Measurements from ENCODE around the gene COL16A1. TPM values are rescaled to one million over a fixed set of nuclear protein-coding genes. Genes with fewer than 3 reads are reported as not detected.

The COL16A1 gene
- total RNA-seq, 1 donor from 2014 or later = 0.22 TPM

DNA sequence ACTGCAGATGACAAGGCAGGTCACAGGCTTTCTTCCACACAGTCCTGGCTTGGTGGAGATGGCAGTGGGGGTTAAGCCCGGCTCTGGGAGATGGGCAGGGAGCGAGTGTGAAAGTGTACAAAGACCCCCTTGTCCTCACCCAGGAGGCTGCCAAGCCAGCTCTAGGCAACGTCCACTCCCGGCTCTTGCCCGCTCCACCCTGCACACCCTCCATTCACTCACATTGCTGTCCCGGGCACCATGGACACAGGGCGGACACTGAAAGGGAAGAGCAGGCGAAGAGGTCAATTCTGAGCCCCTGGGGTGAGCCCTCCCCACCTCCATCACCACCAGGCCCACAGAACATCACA lies 8.9 kb downstream of the COL16A1 start:
- Mint-ChIP-seq H3K9me3 (no peaks in the 10 kb centered on the region), H3K4me3 (no peak overlapping the region), H3K36me3 (no peaks in the 10 kb centered on the region), H3K27me3 (ENCODE audit: insufficient read depth, low read depth) (peaks cover 13% of the 10 kb centered on the region), H3K4me1 (peaks cover 29% of the 10 kb centered on the region), H3K27ac (peak overlapping the region; percentile 33)
- H3K36me3 ChIP-seq = no peaks in the 10 kb centered on the region
- DNase-seq (ENCODE audit: low spot score) = no peak
- no peaks in the 10 kb centered on the region for H3K27me3 ChIP-seq
- no peaks in the 10 kb centered on the region for H3K79me2 ChIP-seq (ENCODE audit: low read depth)
- no peak overlapping the region for H2AFZ ChIP-seq (replicated peaks)
- TF ChIP-seq, protein P1, sequence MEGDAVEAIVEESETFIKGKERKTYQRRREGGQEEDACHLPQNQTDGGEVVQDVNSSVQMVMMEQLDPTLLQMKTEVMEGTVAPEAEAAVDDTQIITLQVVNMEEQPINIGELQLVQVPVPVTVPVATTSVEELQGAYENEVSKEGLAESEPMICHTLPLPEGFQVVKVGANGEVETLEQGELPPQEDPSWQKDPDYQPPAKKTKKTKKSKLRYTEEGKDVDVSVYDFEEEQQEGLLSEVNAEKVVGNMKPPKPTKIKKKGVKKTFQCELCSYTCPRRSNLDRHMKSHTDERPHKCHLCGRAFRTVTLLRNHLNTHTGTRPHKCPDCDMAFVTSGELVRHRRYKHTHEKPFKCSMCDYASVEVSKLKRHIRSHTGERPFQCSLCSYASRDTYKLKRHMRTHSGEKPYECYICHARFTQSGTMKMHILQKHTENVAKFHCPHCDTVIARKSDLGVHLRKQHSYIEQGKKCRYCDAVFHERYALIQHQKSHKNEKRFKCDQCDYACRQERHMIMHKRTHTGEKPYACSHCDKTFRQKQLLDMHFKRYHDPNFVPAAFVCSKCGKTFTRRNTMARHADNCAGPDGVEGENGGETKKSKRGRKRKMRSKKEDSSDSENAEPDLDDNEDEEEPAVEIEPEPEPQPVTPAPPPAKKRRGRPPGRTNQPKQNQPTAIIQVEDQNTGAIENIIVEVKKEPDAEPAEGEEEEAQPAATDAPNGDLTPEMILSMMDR (IDR thresholded peaks at IDR 0.05) = no peak
- no peak for TF ChIP-seq EZH2 (IDR thresholded peaks at IDR 0.05)
- TF ChIP-seq EZH2phosphoT487 (IDR thresholded peaks at IDR 0.05) = no peak
- H3K4me2 ChIP-seq = no peak overlapping the region
- no peak overlapping the region for H3K27ac ChIP-seq
- no peaks in the 10 kb centered on the region for H4K20me1 ChIP-seq (ENCODE audit: low read depth)
- H3K4me1 ChIP-seq = no peaks in the 10 kb centered on the region
- no peak overlapping the region for H3K9ac ChIP-seq
- H3F3A ChIP-seq (ENCODE audit: low read depth) = no peaks in the 10 kb centered on the region
- H3K9me3 ChIP-seq (ENCODE audit: low read depth) = no peaks in the 10 kb centered on the region
- H3K4me3 ChIP-seq = no peak overlapping the region

DNA sequence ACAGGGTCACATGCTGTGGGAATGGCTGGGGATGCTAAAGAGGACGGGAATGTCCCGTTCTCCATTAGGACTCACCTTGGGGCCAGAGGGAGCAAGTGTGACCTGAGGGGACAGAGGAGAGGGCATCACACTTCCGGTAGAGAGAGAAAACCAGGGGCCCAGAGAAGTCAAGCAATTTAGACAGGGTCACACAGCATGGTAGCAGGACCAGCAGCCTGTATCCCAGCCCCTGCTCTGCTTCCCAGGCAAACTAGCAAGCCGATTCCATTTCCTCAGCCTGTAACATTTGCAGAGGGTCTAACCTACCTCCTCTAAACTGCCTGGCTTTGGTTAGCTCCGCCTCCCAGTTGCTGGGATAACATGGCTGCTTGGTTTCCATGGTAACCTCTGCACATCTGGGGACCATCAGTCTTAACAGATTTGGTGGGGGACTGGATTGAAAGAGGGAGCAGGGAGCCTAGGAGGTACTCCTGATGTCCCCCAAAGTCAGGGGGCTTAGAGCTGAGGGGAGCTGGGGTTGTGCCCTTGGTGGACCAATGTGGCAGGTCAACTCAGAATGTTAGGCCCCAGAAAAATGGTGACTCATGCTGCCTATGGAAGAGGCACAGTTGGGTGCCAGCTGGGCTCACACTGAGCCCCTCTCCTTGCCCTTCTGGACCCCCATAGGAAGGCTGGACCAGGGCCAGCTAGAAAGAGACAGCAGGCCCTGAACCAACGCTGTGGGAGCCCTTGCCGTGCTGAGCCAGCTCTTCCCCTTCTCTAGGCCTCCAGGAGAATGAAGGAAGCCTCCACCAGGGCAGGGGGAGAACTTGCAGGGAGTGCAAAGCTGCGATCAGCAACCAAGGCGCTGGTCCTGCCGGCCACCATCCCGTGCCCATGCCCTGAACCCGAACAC lies 9.5 kb downstream of the COL16A1 start:
- H3K9me3 ChIP-seq (ENCODE audit: low read depth) = no peaks in the 10 kb centered on the region
- H3K4me3 Mint-ChIP-seq = no peak overlapping the region
- no peaks in the 10 kb centered on the region for H3K79me2 ChIP-seq (ENCODE audit: low read depth)
- no peak overlapping the region for H3K4me2 ChIP-seq
- H3K36me3 Mint-ChIP-seq = no peaks in the 10 kb centered on the region
- peak overlapping the region; percentile 33 for H3K27ac Mint-ChIP-seq
- no peak overlapping the region for H3K4me3 ChIP-seq
- peaks cover 5% of the 10 kb centered on the region for H3K4me1 ChIP-seq
- peaks cover 11% of the 10 kb centered on the region for H3K27me3 Mint-ChIP-seq (ENCODE audit: insufficient read depth, low read depth)
- no peak overlapping the region for H3K27ac ChIP-seq
- H3K9me3 Mint-ChIP-seq = no peaks in the 10 kb centered on the region
- H3K9ac ChIP-seq = no peak overlapping the region
- no peaks in the 10 kb centered on the region for H3K36me3 ChIP-seq
- peaks cover 33% of the 10 kb centered on the region for H3K4me1 Mint-ChIP-seq
- H2AFZ ChIP-seq (replicated peaks) = peak overlapping the region; percentile 76
- H3F3A ChIP-seq (ENCODE audit: low read depth) = no peaks in the 10 kb centered on the region
- peak; percentile 72 for DNase-seq (ENCODE audit: low spot score)
- TF ChIP-seq EZH2phosphoT487 (IDR thresholded peaks at IDR 0.05) (no peak), EZH2 (IDR thresholded peaks at IDR 0.05) (no peak)
- TF ChIP-seq, protein P1 (IDR thresholded peaks at IDR 0.05) = no peak
- H3K27me3 ChIP-seq = no peaks in the 10 kb centered on the region
- no peaks in the 10 kb centered on the region for H4K20me1 ChIP-seq (ENCODE audit: low read depth)

DNA sequence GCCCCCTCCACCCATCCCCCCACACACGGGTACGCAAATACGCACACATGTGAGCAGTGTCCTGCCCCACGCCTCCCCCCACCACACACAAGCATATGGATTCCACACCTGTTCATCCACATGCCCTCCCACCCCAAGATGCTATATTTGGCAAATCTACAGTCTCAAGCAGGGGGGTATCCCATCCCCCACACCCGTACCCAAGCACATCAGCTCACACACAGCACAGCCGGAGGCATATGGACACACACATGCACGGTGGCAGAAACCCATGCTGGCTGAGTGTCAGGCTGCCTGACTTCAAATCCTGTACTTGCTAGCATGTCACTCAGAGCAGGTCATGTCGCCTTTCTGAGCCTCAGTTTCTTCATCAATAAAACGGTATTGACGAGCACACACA lies 10.6 kb downstream of the COL16A1 start:
- Histone ChIP-seq H4K20me1 (ENCODE audit: low read depth) (no peaks in the 10 kb centered on the region), H3K27me3 (no peaks in the 10 kb centered on the region), H3K36me3 (no peaks in the 10 kb centered on the region), H3K9me3 (ENCODE audit: low read depth) (no peaks in the 10 kb centered on the region), H3K4me3 (no peak overlapping the region), H3K4me2 (no peak overlapping the region), H3K4me1 (peaks cover 7% of the 10 kb centered on the region), H3K9ac (no peak overlapping the region), H3K27ac (no peak overlapping the region), H3K79me2 (ENCODE audit: low read depth) (no peaks in the 10 kb centered on the region), H3F3A (ENCODE audit: low read depth) (no peaks in the 10 kb centered on the region), H2AFZ (replicated peaks) (no peak overlapping the region)
- peaks cover 11% of the 10 kb centered on the region for H3K27me3 Mint-ChIP-seq (ENCODE audit: insufficient read depth, low read depth)
- no peak overlapping the region for H3K4me3 Mint-ChIP-seq
- H3K9me3 Mint-ChIP-seq = no peaks in the 10 kb centered on the region
- no peak for DNase-seq (ENCODE audit: low spot score)
- TF ChIP-seq EZH2 (IDR thresholded peaks at IDR 0.05) = no peak
- H3K27ac Mint-ChIP-seq = no peak overlapping the region
- peaks cover 39% of the 10 kb centered on the region for H3K4me1 Mint-ChIP-seq
- no peaks in the 10 kb centered on the region for H3K36me3 Mint-ChIP-seq

DNA sequence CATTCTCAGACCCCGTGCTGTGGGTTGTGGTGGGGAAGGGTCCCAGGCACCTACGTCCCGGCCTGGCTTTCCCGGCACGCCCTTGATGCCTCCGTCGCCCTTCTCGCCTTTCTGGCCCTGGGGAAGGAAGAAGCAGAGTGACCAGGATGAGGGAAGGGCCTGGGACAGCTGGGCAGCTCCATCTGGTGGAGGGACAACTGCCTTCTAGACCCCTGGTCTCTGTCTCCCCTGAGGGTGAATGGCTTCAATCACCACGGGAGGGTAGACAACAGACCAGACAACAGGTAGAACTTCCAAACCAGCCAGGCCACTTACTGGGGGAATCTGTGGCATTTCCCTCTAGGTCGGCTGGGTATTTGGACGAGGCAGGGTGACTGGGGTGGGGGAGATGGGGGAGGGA lies 11.9 kb downstream of the COL16A1 start:
- no peaks in the 10 kb centered on the region for H3K36me3 ChIP-seq
- Mint-ChIP-seq H3K27ac (no peak overlapping the region), H3K4me3 (no peak overlapping the region), H3K9me3 (no peaks in the 10 kb centered on the region), H3K27me3 (ENCODE audit: insufficient read depth, low read depth) (peaks cover 5% of the 10 kb centered on the region), H3K4me1 (peaks cover 35% of the 10 kb centered on the region), H3K36me3 (no peaks in the 10 kb centered on the region)
- no peak overlapping the region for H2AFZ ChIP-seq (replicated peaks)
- H3K27me3 ChIP-seq = no peaks in the 10 kb centered on the region
- H3K9me3 ChIP-seq (ENCODE audit: low read depth) = no peaks in the 10 kb centered on the region
- no peak for DNase-seq (ENCODE audit: low spot score)
- H3F3A ChIP-seq (ENCODE audit: low read depth) = no peaks in the 10 kb centered on the region
- H3K27ac ChIP-seq = no peak overlapping the region
- no peaks in the 10 kb centered on the region for H4K20me1 ChIP-seq (ENCODE audit: low read depth)
- no peaks in the 10 kb centered on the region for H3K79me2 ChIP-seq (ENCODE audit: low read depth)
- H3K4me3 ChIP-seq = no peak overlapping the region
- peaks cover 7% of the 10 kb centered on the region for H3K4me1 ChIP-seq
- TF ChIP-seq, protein P1 (IDR thresholded peaks at IDR 0.05) = peak; percentile 25
- TF ChIP-seq EZH2 (IDR thresholded peaks at IDR 0.05) = no peak
- H3K9ac ChIP-seq = no peak overlapping the region
- no peak overlapping the region for H3K4me2 ChIP-seq
